ENCODE results near the gene ZNF423.

ZNF423 gene

DNA sequence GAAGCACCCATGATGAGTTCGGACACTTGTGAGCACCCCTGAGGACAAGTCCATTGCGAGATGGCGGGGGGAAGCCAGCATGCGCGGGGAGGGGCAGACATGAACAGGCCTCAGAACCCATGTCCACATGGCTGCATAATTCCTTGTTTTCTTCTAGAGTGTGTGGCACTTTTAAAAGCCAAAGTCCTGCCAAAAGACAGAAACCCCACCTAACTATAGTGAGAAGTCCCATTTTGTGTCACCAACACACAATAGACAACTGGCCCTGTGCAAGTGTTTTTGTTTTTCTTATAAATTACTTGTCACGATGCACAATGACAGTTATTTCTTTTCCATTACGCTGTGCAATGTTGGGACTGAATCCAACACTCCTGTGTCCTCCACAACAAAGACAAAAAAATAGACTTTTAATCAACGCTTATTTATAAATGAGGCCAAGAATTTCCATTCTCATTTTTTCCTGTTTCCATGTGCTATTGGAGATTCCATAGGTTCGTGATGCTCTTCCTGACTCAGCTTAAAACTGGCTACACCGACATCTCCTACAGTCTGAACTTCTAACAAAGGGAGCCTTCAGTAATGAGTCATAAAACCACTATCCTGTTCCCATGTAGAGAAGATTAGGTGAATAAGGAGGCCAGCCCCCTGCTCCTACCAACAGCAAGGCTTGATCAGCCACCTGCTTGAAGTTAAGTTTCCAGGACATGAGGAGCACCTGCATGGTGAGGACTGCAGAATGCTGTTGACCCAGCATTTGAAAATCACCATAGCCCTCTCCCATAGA is 98.9 kb downstream of the ZNF423 start:
- no peak for DNase-seq (ENCODE audit: low read depth in 1 of 2, low spot score in 1 of 2)
- no peak for TF ChIP-seq JUND (IDR thresholded peaks at IDR 0.05; ENCODE audit: low read depth)
- in situ Hi-C loops (cut with HindIII; ENCODE audit: low pct_unique_long_range_greater_than_20kb, low sequenced_read_pairs), result no loop called here

DNA sequence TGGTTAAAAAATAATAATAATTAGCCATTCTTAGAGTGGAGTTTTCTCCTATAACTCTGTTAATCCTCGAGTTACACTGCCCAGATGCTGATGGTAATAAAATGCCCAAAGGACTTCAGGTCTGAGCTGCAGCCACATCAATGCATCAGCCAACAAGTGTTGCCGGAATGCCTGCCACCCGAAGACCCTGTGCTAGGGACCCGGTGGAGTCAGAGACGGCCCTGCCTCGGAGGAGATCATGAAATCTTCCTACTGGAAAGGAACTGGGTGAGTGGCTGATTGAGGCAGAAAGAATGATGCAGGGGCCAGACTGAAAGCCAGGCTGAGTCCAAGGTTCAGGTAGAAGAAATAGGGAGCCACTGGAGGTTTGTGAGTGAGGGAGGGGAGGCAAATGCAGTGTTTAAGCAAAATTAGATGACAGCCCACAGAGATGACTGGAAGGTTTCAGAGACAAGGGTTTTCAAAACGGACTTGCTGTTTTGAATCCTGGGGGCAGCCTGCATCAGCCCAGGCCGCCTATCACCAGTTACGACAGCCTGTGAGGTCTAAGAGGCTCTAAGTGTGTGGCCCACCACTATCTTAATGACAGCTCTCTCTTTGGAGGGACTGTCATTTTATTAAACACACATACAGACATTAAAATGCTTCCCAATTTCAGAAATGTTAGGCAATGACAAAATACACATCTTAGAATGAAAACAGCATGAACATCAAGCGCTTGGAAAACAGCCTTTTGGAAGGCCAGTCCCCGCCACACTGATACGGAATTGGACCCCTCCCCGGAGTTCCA is 100.0 kb downstream of the ZNF423 start:
- DNase-seq (ENCODE audit: low read depth in 1 of 2, low spot score in 1 of 2), result no peak
- in situ Hi-C loops (cut with HindIII; ENCODE audit: low pct_unique_long_range_greater_than_20kb, low sequenced_read_pairs), result no loop called here
- no peak for TF ChIP-seq JUND (IDR thresholded peaks at IDR 0.05; ENCODE audit: low read depth)

DNA sequence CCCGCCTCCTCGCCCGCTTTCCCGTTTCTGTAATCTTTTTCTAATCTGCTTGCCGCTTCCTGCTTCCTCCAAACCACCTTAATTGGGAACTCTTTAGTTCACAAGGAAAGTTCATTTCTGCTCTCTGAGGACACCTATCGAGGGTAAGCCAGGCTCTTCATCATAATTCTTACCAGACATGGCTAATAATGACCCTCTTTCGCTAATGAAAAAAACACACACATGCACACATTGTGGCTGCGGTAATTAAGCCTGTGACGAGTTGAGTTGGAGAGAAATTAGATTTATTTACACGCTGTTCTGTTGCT is 100.6 kb downstream of the ZNF423 start:
- in situ Hi-C loops (cut with HindIII; ENCODE audit: low pct_unique_long_range_greater_than_20kb, low sequenced_read_pairs), result no loop called here

DNA sequence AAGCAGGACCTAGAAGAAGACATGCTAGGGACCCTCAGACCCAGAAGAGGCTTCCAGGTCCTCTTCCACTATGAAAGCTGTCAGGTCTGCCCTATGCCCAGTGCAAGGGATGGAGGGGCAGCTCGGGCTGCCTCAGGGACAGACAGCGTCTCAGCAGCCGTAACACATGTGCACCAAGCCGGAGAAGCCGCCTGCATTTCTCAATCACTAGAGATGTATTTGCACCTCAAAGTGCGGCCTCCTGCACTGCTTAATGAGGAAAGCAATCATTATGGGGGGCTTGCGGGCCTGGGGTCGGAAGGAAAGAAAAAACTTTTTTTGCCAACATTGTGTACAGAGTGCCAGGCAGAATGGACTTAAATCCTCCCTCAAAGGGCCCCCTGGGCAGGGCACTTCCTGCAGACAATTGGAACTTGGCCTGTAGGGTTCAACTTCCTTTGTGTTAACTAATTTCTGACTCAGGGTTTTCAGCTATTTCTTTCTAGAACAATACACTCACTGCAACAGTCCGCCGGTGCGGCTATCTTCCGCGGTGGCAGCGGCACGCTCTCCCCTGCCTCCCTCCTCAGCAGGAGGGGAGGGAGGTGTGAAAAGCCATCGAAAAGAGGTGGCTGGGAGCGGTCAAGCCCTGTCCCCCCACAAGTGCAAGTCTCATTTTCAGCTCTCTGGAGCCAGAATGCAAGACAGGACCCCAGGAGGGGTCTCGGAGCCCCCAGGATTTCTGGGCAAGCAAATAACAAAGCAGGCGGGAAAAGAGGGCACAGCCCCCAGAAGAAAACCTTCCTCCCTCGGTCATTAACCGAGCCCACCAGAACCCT is 101.2 kb downstream of the ZNF423 start:
- no peak for DNase-seq (ENCODE audit: low read depth in 1 of 2, low spot score in 1 of 2)
- no peak for TF ChIP-seq JUND (IDR thresholded peaks at IDR 0.05; ENCODE audit: low read depth)
- in situ Hi-C loops (cut with HindIII; ENCODE audit: low pct_unique_long_range_greater_than_20kb, low sequenced_read_pairs), result no loop called here

More for the DNA sequence above, 100.6 kb downstream of the ZNF423 start:
- no peak for TF ChIP-seq JUND (IDR thresholded peaks at IDR 0.05; ENCODE audit: low read depth)
- DNase-seq (ENCODE audit: low read depth in 1 of 2, low spot score in 1 of 2), result peak; percentile 33 to 40

DNA sequence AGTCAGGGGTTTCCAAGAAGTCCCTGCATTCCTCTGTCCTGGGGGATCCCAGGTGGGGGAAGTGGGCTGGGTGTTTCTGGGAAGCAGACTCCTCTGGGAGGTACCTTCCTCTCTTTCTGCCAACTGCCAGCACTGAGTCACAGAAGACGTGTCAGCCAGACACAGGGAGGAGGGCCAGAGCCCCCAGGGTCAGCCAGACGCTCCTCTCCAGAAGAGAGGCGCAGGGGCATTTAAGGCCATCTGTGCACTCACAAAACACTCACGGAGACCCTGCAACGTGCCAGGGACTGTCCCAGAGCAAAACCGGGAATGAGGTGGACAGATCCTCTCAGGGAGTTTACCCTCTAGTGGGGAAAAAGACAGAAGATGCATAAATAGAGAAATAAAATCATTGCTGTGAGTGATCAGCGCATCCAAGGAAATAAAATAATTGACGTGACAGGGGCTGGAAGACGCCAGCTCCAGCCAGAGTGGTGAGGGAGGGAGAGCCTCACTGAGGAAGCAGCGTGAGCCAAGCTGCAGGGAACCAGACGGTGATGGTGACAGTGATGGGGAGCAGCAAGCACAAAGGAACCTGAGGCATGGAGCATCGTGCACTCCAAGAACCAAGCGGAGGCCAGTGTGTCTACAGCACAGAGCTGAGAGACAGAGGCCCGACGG is 105.4 kb downstream of the ZNF423 start:
- TF ChIP-seq JUND (IDR thresholded peaks at IDR 0.05; ENCODE audit: low read depth), result no peak
- no peak for DNase-seq (ENCODE audit: low read depth in 1 of 2, low spot score in 1 of 2)
- in situ Hi-C loops (cut with HindIII; ENCODE audit: low pct_unique_long_range_greater_than_20kb, low sequenced_read_pairs), result no loop called here

DNA sequence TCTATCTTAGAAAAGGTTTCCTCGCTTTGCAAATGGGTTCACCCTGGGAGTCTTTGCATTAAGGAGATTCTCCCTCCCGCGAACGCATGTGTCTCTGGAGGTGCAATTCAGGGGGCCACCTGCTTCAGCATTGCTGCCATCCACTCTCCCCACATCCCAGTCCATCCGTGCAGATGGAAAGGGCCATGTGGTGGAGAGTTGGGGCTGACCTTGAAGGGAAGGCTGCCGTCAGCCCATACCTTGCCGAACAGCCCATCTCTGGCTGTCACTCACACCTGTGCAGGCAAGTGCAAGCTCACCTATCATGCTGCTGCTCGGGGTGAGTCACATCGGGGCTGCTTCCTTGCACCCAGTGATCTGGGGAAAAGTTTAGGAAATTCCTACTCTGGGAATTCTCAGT is 106.1 kb downstream of the ZNF423 start:
- no peak for DNase-seq (ENCODE audit: low read depth in 1 of 2, low spot score in 1 of 2)
- in situ Hi-C loops (cut with HindIII; ENCODE audit: low pct_unique_long_range_greater_than_20kb, low sequenced_read_pairs), result no loop called here
- no peak for TF ChIP-seq JUND (IDR thresholded peaks at IDR 0.05; ENCODE audit: low read depth)

DNA sequence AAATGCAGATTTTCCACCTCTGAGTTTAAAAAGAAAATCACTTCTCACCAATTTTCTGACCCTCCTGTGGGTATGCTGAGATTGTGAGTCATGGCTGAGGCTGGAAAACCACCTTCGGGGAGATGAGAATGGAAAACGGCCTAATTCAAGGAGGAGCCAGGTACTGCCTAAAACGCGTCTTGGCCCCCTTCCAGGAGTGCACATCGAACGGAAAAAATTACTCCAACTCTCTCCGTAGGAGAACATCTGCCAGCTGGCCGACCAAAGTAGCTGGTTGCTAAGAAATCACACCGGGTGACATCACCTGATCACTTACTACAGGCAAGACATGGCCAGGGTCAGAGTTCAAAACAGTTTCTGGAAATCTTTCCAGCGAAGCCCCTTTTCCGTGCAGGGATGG is 107.6 kb downstream of the ZNF423 start:
- TF ChIP-seq JUND (IDR thresholded peaks at IDR 0.05; ENCODE audit: low read depth), result no peak
- in situ Hi-C loops (cut with HindIII; ENCODE audit: low pct_unique_long_range_greater_than_20kb, low sequenced_read_pairs), result no loop called here
- DNase-seq (ENCODE audit: low read depth in 1 of 2, low spot score in 1 of 2), result no peak

DNA sequence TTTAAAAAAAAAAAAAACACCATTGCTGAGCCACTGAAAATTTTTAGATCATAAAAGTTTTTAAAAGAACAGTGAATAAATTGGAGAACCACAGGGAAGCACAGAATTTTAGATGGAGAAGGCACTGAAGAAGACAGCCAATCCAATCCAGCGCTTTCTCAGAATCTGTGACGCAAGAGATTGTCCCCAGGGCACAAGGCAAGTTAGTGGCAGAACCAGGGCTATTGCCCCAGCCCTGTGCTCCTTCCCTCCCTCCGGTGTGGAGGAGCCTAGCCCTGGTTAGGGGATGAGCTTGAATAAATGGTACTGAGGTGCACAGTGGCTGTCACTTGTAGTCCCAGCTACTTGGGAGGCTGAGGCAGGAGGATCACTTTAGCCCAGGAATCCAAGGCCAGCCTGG is 108.3 kb downstream of the ZNF423 start:
- TF ChIP-seq JUND (IDR thresholded peaks at IDR 0.05; ENCODE audit: low read depth), result no peak
- in situ Hi-C loops (cut with HindIII; ENCODE audit: low pct_unique_long_range_greater_than_20kb, low sequenced_read_pairs), result no loop called here
- DNase-seq (ENCODE audit: low read depth in 1 of 2, low spot score in 1 of 2), result no peak

DNA sequence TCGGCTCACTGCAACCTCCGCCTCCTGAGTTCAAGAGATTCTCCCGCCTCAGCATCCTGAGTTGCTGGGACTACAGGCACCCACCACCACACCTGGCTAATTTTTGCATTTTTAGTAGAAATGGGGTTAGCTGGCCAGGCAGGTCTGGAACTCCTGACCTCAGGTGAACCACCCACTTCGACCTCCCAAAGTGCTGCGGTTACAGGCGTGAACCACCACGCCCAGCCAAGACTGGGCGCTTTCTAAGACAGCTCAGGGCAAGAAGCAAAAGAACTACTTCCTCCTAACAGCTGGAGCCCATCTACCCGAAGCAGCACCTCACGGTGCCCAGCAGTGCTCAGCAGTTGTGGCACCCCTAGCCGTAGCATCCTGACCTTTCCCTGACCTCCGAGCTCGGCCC is 109.4 kb downstream of the ZNF423 start:
- no peak for DNase-seq (ENCODE audit: low read depth in 1 of 2, low spot score in 1 of 2)
- TF ChIP-seq JUND (IDR thresholded peaks at IDR 0.05; ENCODE audit: low read depth), result no peak
- in situ Hi-C loops (cut with HindIII; ENCODE audit: low pct_unique_long_range_greater_than_20kb, low sequenced_read_pairs), result no loop called here

DNA sequence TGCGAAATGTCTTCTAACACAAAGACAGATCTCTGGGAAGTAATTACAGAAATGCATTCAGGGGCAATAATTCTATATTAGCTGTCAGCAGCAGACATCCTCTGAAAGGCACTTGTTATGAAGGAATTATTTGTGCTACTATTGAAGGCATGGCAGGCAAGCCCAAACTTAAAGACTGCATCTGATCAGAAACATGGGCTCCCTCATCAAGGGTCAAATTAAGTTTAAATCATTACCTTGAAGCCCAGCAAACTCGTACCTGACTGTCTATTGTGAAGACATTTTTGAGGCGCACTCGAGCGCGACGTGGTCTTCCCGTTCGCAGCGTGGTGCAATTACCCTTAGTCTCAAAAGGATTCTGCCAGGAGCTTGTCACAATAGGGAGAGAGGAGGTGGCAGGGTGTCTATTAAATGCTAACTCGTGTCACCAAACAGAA is 110.6 kb downstream of the ZNF423 start:
- TF ChIP-seq JUND (IDR thresholded peaks at IDR 0.05; ENCODE audit: low read depth), result no peak
- DNase-seq (ENCODE audit: low read depth in 1 of 2, low spot score in 1 of 2), result no peak
- in situ Hi-C loops (cut with HindIII; ENCODE audit: low pct_unique_long_range_greater_than_20kb, low sequenced_read_pairs), result no loop called here

DNA sequence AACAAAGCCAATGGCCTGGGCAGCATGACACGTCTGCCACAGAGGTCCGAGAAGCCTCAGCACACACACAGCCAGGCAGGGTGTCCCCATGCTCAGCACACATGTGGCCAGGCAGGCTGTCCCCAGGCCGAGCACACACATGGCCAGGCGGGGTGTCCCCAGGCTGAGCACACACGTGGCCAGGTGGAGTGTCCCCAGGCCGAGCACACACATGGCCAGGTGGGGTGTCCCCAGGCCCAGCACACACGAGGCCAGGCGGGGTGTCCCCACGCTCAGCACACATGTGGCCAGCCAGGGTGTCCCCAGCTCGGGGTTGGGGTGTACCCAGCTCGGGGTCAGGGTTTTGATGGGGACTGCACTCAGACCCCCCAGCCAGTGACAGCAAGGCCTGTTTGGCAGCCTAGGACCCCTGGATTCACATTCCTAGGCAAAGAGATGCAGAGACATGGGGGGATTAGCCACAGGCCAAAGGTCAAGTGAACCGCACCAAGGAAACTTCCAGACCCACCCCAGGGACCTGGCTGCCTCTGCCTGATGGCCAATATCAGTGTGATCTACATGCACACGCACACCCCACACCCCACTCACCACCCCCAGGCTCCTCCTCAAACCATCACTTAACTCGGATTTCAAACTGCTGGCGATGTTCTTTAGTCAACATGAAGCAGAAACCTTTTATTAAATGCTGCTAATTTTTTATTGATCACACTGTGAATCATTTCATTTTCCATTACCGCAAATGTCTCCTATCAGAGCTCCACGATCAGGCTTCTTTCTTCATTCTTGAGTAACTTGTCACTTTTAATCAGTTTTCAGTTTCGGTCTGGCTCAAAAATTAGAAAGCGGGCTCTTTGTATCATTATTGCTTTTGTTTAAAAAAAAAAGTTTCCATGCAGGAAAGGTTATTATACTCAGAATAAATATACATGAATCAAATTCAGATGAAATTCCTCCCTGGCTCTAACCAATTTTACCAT is 111.4 kb downstream of the ZNF423 start:
- DNase-seq (ENCODE audit: low read depth in 1 of 2, low spot score in 1 of 2), result no peak
- in situ Hi-C loops (cut with HindIII; ENCODE audit: low pct_unique_long_range_greater_than_20kb, low sequenced_read_pairs), result no loop called here
- no peak for TF ChIP-seq JUND (IDR thresholded peaks at IDR 0.05; ENCODE audit: low read depth)

All from T47D (cell line).